Esophagus squamous epithelium (tissue), 5 donors: ENCODE measurements around the gene GIMAP1. TPM values are rescaled to one million over a fixed set of nuclear protein-coding genes. Genes with fewer than 3 reads are reported as not detected.
"Not testable (repeated sequence)": the region's sequence is repeated elsewhere in the genome, so short reads cannot be mapped to it uniquely, and the experiment has no call there.

Source experiments
- DNase-seq: peaks from one replicate; lab custom pipeline; 2025; lab: John Stamatoyannopoulos, UW
- H3K27ac ChIP-seq, 4 donors: fragments of 200-600 bp; sonication (generic); one replicate each; pipeline ENCODE4 v1.5.1; 2016 to 2019; ENCODE audit warnings: mild to moderate bottlenecking in 1 of 4
- H3K27me3 ChIP-seq, 4 donors: fragments of 200-600 bp; sonication (generic); 1 replicate in 3 of 4; 2 replicates in 1 of 4; pipeline versions ENCODE4 v1.5.1 to v1.6.0; 2017 to 2021; ENCODE audit warnings: antibody characterized with exemption in 1 of 4
- H3K36me3 ChIP-seq, 3 donors: fragments of 200-600 bp; sonication (generic); one replicate each; pipeline ENCODE4 v1.5.1; 2016 to 2019
- H3K4me1 ChIP-seq, 3 donors: fragments of 200-600 bp; sonication (generic); one replicate each; pipeline ENCODE4 v1.5.1; 2017 to 2019
- H3K4me3 ChIP-seq, 4 donors: fragments of 200-600 bp; sonication (generic); 1 replicate in 3 of 4; 2 replicates in 1 of 4; pipeline ENCODE4 v1.5.1; 2016 to 2019; ENCODE audit warnings: mild to moderate bottlenecking in 2 of 4, moderate library complexity in 1 of 4
- H3K9me3 ChIP-seq, 3 donors: fragments of 200-600 bp; sonication (generic); one replicate each; pipeline ENCODE4 v1.5.1; 2016 to 2019
- POLR2A ChIP-seq, 4 donors: fragments of 450-650 bp; IDR thresholded peaks; one replicate each; pipeline ENCODE4 v1.6.1; 2017; ENCODE audit warnings: antibody characterized with exemption in 4 of 4, mild to moderate bottlenecking in 4 of 4, moderate library complexity in 3 of 4
- WGBS, 2 donors: methylation state at CpG; one replicate each; pipeline ENCODE4 v1.1.5; 2018; 5-methylcytosine and 5-hydroxymethylcytosine counted together
- intact Hi-C: fragments of 100-400 bp; cut with DNase I; formaldehyde crosslinking; loops from one replicate; pipeline ENCODE4 v1.15.0; 2022
- total RNA-seq, 4 donors: library from RNA; depleted of rRNA; stranded (reverse); fragments of >200 nt; gene quantifications; one replicate each; pipeline ENCODE4 v1.1.0, GENCODE V29; 2016
- TF ChIP-seq, protein P1 (sequence below), 6 experiments: fragments of 450-650 bp in 4 of 6; fragments of 200-600 bp in 2 of 6; sonication (generic) in 2 of 6; IDR thresholded peaks; one replicate each; pipeline ENCODE4 v1.5.1; 2016 to 2019; ENCODE audit warnings: antibody characterized with exemption in 6 of 6, mild to moderate bottlenecking in 4 of 6, moderate library complexity in 4 of 6
- donor health status: DM: yes; HTN: yes; CAD: no.

GIMAP1 gene
- total RNA-seq, result 1 to 10 TPM in 3 of 4 donors, under 1 TPM in 1; 0.97 to 9.3 (median 4.8) TPM

DNA sequence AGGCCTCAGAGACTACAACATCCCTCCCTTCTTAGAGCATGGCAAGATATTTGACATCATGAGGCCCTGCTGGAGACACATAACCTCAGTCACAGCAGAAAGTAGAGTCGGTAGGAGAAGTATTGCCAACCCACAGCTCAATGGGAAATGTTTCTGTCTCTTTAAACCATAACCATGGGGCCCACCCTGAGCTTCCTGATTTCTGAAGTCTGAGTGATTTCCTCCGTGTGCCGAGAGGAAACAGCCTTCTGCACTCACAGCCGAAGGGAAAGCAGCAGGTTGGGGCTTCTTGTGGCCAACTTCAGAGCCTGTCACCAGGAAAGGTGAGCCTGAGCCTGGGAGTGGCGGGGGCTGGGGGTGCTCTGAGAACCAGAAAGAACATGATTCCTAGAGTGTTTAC lies at the start of gene GIMAP1:
Gene GIMAP1, plus strand, starts transcription at position 246 of the 400 bp plus-strand sequence. CDS start 2,435 bp downstream, outside the sequence.
- Histone ChIP-seq H3K4me3 (peak within 1 kb of the TSS; percentile 17 to 62 (median 41)), H3K36me3 (peaks cover 0 to 21% (median 0%) of the 10 kb centered on the region in 3 donors), H3K4me1 (peaks cover 0 to 20% (median 0%) of the 10 kb centered on the region in 3 donors), H3K27ac (peak within 1 kb of the TSS; percentile 44 to 85 (median 72)), H3K27me3 (no peaks in the 10 kb centered on the region), H3K9me3 (peaks cover 0 to 4% (median 0%) of the 10 kb centered on the region in 3 donors)
- intact Hi-C loops, result no loop called here
- peak in 2 of 4 donors; percentile 30 to 58 for TF ChIP-seq POLR2A (IDR thresholded peaks at IDR 0.05)
- TF ChIP-seq, protein P1, sequence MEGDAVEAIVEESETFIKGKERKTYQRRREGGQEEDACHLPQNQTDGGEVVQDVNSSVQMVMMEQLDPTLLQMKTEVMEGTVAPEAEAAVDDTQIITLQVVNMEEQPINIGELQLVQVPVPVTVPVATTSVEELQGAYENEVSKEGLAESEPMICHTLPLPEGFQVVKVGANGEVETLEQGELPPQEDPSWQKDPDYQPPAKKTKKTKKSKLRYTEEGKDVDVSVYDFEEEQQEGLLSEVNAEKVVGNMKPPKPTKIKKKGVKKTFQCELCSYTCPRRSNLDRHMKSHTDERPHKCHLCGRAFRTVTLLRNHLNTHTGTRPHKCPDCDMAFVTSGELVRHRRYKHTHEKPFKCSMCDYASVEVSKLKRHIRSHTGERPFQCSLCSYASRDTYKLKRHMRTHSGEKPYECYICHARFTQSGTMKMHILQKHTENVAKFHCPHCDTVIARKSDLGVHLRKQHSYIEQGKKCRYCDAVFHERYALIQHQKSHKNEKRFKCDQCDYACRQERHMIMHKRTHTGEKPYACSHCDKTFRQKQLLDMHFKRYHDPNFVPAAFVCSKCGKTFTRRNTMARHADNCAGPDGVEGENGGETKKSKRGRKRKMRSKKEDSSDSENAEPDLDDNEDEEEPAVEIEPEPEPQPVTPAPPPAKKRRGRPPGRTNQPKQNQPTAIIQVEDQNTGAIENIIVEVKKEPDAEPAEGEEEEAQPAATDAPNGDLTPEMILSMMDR (IDR thresholded peaks at IDR 0.05), result no peak
- WGBS, 2 donors, result 40 to 44% methylated on average over 4 to 5 of the region's 5 CpGs
- DNase-seq, result no peak

DNA sequence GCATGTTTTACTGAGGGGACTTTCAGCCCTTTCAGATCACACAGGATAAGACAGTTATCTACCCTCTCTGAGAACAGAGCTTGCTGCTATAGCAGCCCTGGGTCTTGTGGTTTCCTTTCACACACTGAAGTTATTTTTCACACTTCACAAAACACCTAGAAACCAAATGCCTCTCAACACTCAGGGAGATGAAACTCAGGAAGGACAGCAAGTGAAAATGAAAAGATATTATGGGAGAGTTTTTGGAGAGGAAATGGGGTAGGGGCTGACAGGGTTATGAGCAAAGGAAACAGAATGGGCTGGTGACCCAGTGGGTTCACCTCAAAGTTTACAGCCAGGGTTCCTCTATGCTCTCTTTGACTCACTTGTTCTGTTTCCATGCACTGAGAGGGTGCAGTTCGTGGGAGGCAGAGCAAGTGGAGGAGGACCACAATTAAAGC lies 47.9 kb upstream of the GIMAP1 start:
- Histone ChIP-seq H3K4me1 (peaks cover 0 to 10% (median 4%) of the 10 kb centered on the region in 3 donors), H3K27ac (no peak overlapping the region), H3K36me3 (no peaks in the 10 kb centered on the region), H3K27me3 (no peaks in the 10 kb centered on the region), H3K4me3 (no peak overlapping the region), H3K9me3 (no peaks in the 10 kb centered on the region)
- intact Hi-C loops, result no loop called here
- DNase-seq, result no peak
- 29 to 50% methylated on average over 1 of the region's 1 CpG for WGBS, 2 donors
- TF ChIP-seq, protein P1 (IDR thresholded peaks at IDR 0.05), result no peak
- TF ChIP-seq POLR2A (IDR thresholded peaks at IDR 0.05), result no peak

DNA sequence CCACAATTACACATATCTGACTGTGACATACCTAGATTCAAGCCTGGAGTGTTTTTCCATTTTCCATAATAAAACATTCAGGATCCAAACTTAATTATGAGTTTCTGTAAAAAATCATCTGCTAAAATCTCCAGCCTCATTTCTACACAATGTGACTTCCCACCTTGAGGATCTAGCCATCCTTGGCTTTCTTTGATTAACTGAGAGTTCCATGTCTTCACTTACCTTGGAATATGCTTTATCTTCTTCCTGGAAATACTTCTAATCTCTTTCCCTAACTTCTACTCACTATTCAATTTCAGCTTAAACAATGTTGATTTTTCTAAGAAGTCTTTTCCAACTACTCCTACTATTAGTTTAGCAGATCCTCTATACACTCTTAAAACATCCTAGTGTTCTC lies 47.4 kb upstream of the GIMAP1 start:
- DNase-seq, result no peak
- Histone ChIP-seq H3K4me1 (peaks cover 0 to 10% (median 4%) of the 10 kb centered on the region in 3 donors), H3K27me3 (no peaks in the 10 kb centered on the region), H3K4me3 (no peak overlapping the region), H3K27ac (no peak overlapping the region), H3K9me3 (no peaks in the 10 kb centered on the region), H3K36me3 (no peaks in the 10 kb centered on the region)
- TF ChIP-seq, protein P1 (IDR thresholded peaks at IDR 0.05), result no peak
- no peak for TF ChIP-seq POLR2A (IDR thresholded peaks at IDR 0.05)
- intact Hi-C loops, result no loop called here

DNA sequence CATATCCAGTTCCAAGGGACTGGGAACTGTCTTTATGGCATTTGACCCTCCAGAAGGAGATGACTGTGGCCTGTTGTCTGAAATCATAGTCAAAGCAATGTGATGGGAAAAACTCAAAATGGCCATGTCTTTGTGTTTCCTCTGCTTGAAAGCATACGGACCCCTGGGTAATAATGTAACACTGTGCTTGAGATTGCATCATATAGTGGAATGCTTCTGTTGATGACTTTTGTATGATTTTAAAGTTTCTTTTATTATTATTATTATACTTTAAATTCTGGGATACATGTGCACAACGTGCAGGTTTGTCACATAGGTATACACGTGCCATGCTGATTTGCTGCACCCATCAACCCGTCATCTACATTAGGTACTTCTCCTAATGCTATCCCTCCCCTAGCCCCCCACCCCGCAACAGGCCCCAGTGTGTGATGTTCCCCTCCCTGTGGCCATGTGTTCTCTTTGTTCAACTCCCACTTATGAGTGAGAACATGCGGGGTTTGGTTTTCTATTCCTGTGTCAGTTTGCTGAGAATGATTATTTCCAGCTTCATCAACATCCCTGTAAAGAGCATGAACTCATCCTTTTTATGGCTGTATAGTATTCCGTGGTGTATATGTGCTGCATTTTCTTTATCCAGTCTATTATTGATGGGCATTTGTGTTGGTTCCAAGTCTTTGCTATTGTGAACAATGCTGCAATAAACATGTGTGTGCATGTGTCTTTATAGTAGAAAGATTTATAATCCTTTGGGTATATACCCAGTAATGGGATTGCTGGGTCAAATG lies 44.4 kb upstream of the GIMAP1 start:
- 88 to 91% methylated on average over 5 to 7 of the region's 7 CpGs for WGBS, 2 donors
- H3K27ac ChIP-seq, H3K9me3 ChIP-seq, DNase-seq, H3K36me3 ChIP-seq, H3K4me3 ChIP-seq, H3K4me1 ChIP-seq, H3K27me3 ChIP-seq, intact Hi-C loops: not testable (repeated sequence)

DNA sequence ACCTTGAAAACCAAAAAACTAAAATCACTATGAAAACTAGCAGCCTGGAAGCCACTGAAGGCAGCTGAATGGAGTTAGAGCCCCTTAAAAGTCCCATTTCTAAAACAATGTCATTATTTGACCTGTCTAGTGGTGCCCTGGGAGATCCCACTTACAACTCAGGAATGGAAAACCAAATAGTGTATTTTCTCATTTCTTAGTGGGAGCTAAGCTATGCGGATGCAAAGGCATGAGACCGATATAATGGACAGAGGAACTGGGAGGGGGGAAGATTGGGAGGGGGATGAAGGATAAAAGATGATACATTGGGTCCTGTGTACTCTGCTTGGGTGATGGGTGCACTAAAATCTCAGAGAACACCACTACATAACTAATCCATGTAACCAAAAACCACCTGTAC lies 40.7 kb upstream of the GIMAP1 start:
- no peak for DNase-seq
- no peaks in the 10 kb centered on the region for H3K36me3 ChIP-seq
- no peaks in the 10 kb centered on the region for H3K27me3 ChIP-seq
- 40 to 81% methylated on average over 1 to 2 of the region's 2 CpGs for WGBS, 2 donors
- H3K9me3 ChIP-seq, result no peaks in the 10 kb centered on the region
- H3K27ac ChIP-seq, result peak overlapping the region in 3 of 4 donors; percentile 36 to 81 (median 68)
- H3K4me1 ChIP-seq, result peaks cover 0 to 17% (median 4%) of the 10 kb centered on the region in 3 donors
- H3K4me3 ChIP-seq, result no peak overlapping the region
- TF ChIP-seq, protein P1 (IDR thresholded peaks at IDR 0.05), result no peak
- TF ChIP-seq POLR2A (IDR thresholded peaks at IDR 0.05), result no peak
- intact Hi-C loops, result no loop called here

DNA sequence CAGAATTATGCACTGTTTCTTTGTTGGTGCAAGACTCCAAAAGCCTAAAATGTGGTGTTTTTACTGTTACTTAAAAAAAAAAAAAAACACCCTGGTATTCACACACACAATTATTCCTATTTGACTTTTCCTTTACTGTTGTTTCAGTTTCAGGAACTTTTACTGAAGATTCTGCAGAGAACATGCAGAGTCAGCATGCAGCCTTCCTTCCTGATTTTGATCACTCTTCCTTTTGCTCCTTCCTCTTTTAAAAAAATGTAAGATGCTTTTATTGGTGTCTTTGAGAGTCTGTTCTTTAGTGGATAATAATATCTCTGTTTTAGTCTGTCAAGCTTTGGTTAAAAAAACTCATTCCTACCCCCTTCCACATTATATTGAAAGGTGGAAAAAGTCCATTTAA lies 40.1 kb upstream of the GIMAP1 start:
- H3K27me3 ChIP-seq, H3K4me3 ChIP-seq, H3K9me3 ChIP-seq, H3K36me3 ChIP-seq, DNase-seq, intact Hi-C loops: not testable (repeated sequence)
- peak overlapping the region in 2 of 4 donors; percentile 36 to 68 for H3K27ac ChIP-seq
- H3K4me1 ChIP-seq, result peaks cover 0 to 17% (median 4%) of the 10 kb centered on the region in 3 donors

GRCh38 chr7:150676854-150677253 lies 39.6 kb upstream of the GIMAP1 start:
- Histone ChIP-seq H3K4me1 (peaks cover 0 to 17% (median 4%) of the 10 kb centered on the region in 3 donors), H3K27ac (peak overlapping the region in 2 of 4 donors; percentile 36 to 68)
- DNase-seq, H3K27me3 ChIP-seq, H3K36me3 ChIP-seq, H3K4me3 ChIP-seq, intact Hi-C loops, H3K9me3 ChIP-seq: not testable (repeated sequence)
- 41 to 45% methylated on average over 3 of the region's 3 CpGs for WGBS, 2 donors

DNA sequence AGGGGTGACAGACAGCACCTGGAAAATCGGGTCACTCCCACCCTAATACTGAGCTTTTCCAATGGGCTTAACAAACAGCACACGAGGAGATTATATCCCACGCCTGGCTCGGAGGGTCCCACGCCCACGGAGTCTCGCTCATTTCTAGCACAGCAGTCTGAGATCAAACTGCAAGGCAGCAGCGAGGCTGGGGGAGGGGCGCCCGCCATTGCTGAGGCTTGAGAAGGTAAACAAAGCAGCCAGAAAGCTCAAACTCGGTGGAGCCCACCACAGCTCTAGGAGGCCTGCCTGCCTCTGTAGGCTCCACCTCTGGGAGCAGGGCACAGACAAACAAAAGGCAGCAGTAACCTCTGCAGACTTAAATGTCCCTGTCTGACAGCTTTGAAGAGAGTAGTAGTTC lies 37.8 kb upstream of the GIMAP1 start:
- H3K4me3 ChIP-seq, H3K27ac ChIP-seq, H3K36me3 ChIP-seq, intact Hi-C loops, H3K27me3 ChIP-seq, H3K9me3 ChIP-seq, DNase-seq: not testable (repeated sequence)
- WGBS, 2 donors, result 68 to 80% methylated on average over 4 to 7 of the region's 11 CpGs
- peaks cover 0 to 17% (median 4%) of the 10 kb centered on the region in 3 donors for H3K4me1 ChIP-seq

DNA sequence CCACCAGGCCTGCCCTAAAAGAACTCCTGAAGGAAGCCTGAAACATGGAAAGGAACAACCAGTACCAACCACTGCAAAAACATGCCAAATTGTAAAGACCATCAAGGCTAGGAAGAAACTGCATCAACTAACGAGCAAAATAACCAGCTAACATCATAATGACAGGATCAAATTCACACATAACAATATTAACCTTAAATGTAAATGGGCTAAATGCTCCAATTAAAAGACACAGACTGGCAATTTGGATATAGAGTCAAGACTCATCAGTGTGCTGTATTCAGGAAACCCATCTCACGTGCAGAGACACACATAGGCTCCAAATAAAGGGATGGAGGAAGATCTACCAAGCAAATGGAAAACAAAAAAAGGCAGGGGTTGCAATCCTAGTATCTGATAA lies 36.0 kb upstream of the GIMAP1 start:
- H3K36me3 ChIP-seq, H3K9me3 ChIP-seq, H3K27me3 ChIP-seq, H3K27ac ChIP-seq, intact Hi-C loops, DNase-seq, H3K4me3 ChIP-seq: not testable (repeated sequence)
- 46 to 52% methylated on average over 2 of the region's 2 CpGs for WGBS, 2 donors
- peaks cover 0 to 31% (median 12%) of the 10 kb centered on the region in 3 donors for H3K4me1 ChIP-seq
